ENCODE results near the gene KIAA0040.
A peak's percentile ranks its signal among the peaks of the same experiment; 100 is the strongest.

Gene KIAA0040

GRCh38 chr1:175195281-175195680 is 2.7 kb upstream of the KIAA0040 start:
- no peak overlapping the region for H3K27ac ChIP-seq
- peaks cover 0 to 27% (median 19%) of the 10 kb centered on the region in 4 donors for H3K4me1 ChIP-seq
- no peaks in the 10 kb centered on the region for H3K27me3 ChIP-seq
- TF ChIP-seq CTCF (IDR thresholded peaks at IDR 0.05), result no peak
- no peaks in the 10 kb centered on the region for H3K36me3 ChIP-seq
- no peak for DNase-seq
- intact Hi-C loops (cut with DNase I; ENCODE audit: low total_unique reads), result no loop called here
- no peaks in the 10 kb centered on the region for H3K9me3 ChIP-seq
- no peak overlapping the region for H3K4me3 ChIP-seq

- no peaks in the 10 kb centered on the region for H3K36me3 ChIP-seq
- intact Hi-C loops (cut with DNase I; ENCODE audit: low total_unique reads), result no loop called here
- TF ChIP-seq CTCF (IDR thresholded peaks at IDR 0.05), result no peak
- H3K27ac ChIP-seq, result peak overlapping the region; percentile 88 to 89
- H3K4me3 ChIP-seq, result peak overlapping the region; percentile 60 to 88
- peaks cover 0 to 37% (median 14%) of the 10 kb centered on the region in 4 donors for H3K4me1 ChIP-seq
- no peaks in the 10 kb centered on the region for H3K9me3 ChIP-seq
- DNase-seq, result no peak
- no peaks in the 10 kb centered on the region for H3K27me3 ChIP-seq
Measured at GRCh38 chr1:175193527-175193910, 943 bp upstream of the KIAA0040 start.

GRCh38 chr1:175192111-175192629 is 406 bp downstream of the KIAA0040 start:
- no peak for TF ChIP-seq CTCF (IDR thresholded peaks at IDR 0.05)
- Histone ChIP-seq H3K36me3 (no peaks in the 10 kb centered on the region), H3K27me3 (no peaks in the 10 kb centered on the region), H3K4me3 (peak overlapping the region; percentile 60 to 88), H3K27ac (peak overlapping the region; percentile 88 to 89), H3K9me3 (no peaks in the 10 kb centered on the region), H3K4me1 (peaks cover 0 to 44% (median 18%) of the 10 kb centered on the region in 4 donors)
- intact Hi-C loops (cut with DNase I; ENCODE audit: low total_unique reads), result no loop called here
- DNase-seq, result peak; percentile 49 to 75

- intact Hi-C loops (cut with DNase I; ENCODE audit: low total_unique reads), result no loop called here
- TF ChIP-seq CTCF (IDR thresholded peaks at IDR 0.05), result no peak
- H3K9me3 ChIP-seq, result no peaks in the 10 kb centered on the region
- peaks cover 0 to 49% (median 22%) of the 10 kb centered on the region in 4 donors for H3K4me1 ChIP-seq
- no peak for DNase-seq
- peak overlapping the region; percentile 88 to 89 for H3K27ac ChIP-seq
- peak overlapping the region; percentile 60 to 88 for H3K4me3 ChIP-seq
- H3K27me3 ChIP-seq, result no peaks in the 10 kb centered on the region
- H3K36me3 ChIP-seq, result no peaks in the 10 kb centered on the region
Measured at GRCh38 chr1:175191659-175192058, 917 bp downstream of the KIAA0040 start.

GRCh38 chr1:175188936-175189335 is 3.6 kb downstream of the KIAA0040 start:
- Histone ChIP-seq H3K27me3 (no peaks in the 10 kb centered on the region), H3K9me3 (no peaks in the 10 kb centered on the region), H3K36me3 (no peaks in the 10 kb centered on the region), H3K4me1 (peaks cover 0 to 60% (median 25%) of the 10 kb centered on the region in 4 donors), H3K27ac (no peak overlapping the region), H3K4me3 (no peak overlapping the region)
- intact Hi-C loops (cut with DNase I; ENCODE audit: low total_unique reads), result no loop called here
- peak in 1 of 2 donors; percentile 56 for DNase-seq
- TF ChIP-seq CTCF (IDR thresholded peaks at IDR 0.05), result no peak

Data from tibial artery (tissue), 4 donors.